Activated CD8-positive, alpha-beta T cell treated with anti-CD3 and anti-CD28 coated beads for 36 hours (primary cell): ENCODE results near the gene CRYBA2. TPM values are rescaled to one million over a fixed set of nuclear protein-coding genes. Genes with fewer than 3 reads are reported as not detected.

Experiments used
- ATAC-seq: fragments of 200-7000 bp; cut with Tn5 transposase; one replicate; pipeline ENCODE4 v1.10.0; 2021; ENCODE audit warnings: mild to moderate bottlenecking, moderate library complexity
- CTCF ChIA-PET: fragments of 350-600 bp; sonication (Branson Sonifier 250); formaldehyde crosslinking; loops from one replicate; lab custom pipeline; 2021; ENCODE audit warnings: antibody characterized with exemption; lab: Charles Lee
- POLR2A ChIA-PET: fragments of 350-600 bp; sonication (Branson Sonifier 250); formaldehyde crosslinking; loops from one replicate; lab custom pipeline; 2021; ENCODE audit warnings: antibody characterized with exemption; lab: Charles Lee
- DNase-seq: peaks from one replicate; pipeline ENCODE4 v3.0.0-alpha.2; 2020
- H3K27ac Mint-ChIP-seq: one replicate; pipeline ENCODE4 v1.8.0; 2021; ENCODE audit warnings: mild to moderate bottlenecking, mixed read lengths
- H3K27me3 Mint-ChIP-seq: one replicate; pipeline ENCODE4 v1.8.0; 2021; ENCODE audit warnings: mixed read lengths
- H3K36me3 Mint-ChIP-seq: one replicate; pipeline ENCODE4 v1.8.0; 2021; ENCODE audit warnings: low read depth, mixed read lengths
- H3K4me1 Mint-ChIP-seq: one replicate; pipeline ENCODE4 v1.8.0; 2021; ENCODE audit warnings: low read depth, mixed read lengths
- H3K4me3 Mint-ChIP-seq: one replicate; pipeline ENCODE4 v1.8.0; 2021; ENCODE audit warnings: mild to moderate bottlenecking, moderate library complexity, mixed read lengths
- H3K9me3 Mint-ChIP-seq: one replicate; pipeline ENCODE4 v1.8.0; 2021; ENCODE audit warnings: mixed read lengths
- CTCF ChIP-seq: fragments of 200-600 bp; IDR thresholded peaks from one replicate; pipeline ENCODE4 v1.8.0; 2022; ENCODE audit warnings: antibody characterized with exemption, mild to moderate bottlenecking
- intact Hi-C: fragments of 100-400 bp; cut with micrococcal nuclease; formaldehyde crosslinking; loops from one replicate; pipeline ENCODE4 v1.10.0; 2022
- total RNA-seq, 2 experiments: library from RNA; stranded (reverse); gene quantifications; one replicate each; pipeline ENCODE4 v1.2.3, GENCODE V29; 2021

The CRYBA2 gene
- total RNA-seq, 2 experiments from 2014 or later: not detected

GRCh38 chr2:219024059-219024458, 30.8 kb upstream of the CRYBA2 start:
- Mint-ChIP-seq H3K36me3 (no peaks in the 10 kb centered on the region), H3K9me3 (no peaks in the 10 kb centered on the region), H3K4me3 (no peak overlapping the region), H3K27ac (no peak overlapping the region), H3K4me1 (no peaks in the 10 kb centered on the region), H3K27me3 (no peaks in the 10 kb centered on the region)
- no peak for TF ChIP-seq CTCF
- ATAC-seq (no peak), DNase-seq (no peak)
- intact Hi-C loops: no loop called here
- POLR2A ChIA-PET: interaction anchor here (1.3 kb wide), 1 partner anchor 18 kb away, joined by 3 read pairs; no protein-coding TSS in a partner anchor
- CTCF ChIA-PET: interaction anchor here (4.4 kb wide), 1 partner anchor 43 kb away, joined by 16 read pairs; no protein-coding TSS in a partner anchor

- DNase-seq: no peak
- Mint-ChIP-seq H3K27me3 (no peaks in the 10 kb centered on the region), H3K4me3 (no peak overlapping the region), H3K36me3 (no peaks in the 10 kb centered on the region), H3K9me3 (no peaks in the 10 kb centered on the region), H3K27ac (no peak overlapping the region), H3K4me1 (no peaks in the 10 kb centered on the region)
- intact Hi-C loops: no loop called here
- ATAC-seq: no peak
- no peak for TF ChIP-seq CTCF
- ChIA-PET POLR2A (interaction anchor here (1.3 kb wide), 1 partner anchor 19 kb away, joined by 3 read pairs; no protein-coding TSS in a partner anchor), CTCF (no interaction called here)
Observed at GRCh38 chr2:219023045-219023605, 29.9 kb upstream of the CRYBA2 start.

- H3K27me3 Mint-ChIP-seq: peaks cover 2% of the 10 kb centered on the region
- H3K36me3 Mint-ChIP-seq: no peaks in the 10 kb centered on the region
- DNase-seq: no peak
- ChIA-PET CTCF (no interaction called here), POLR2A (no interaction called here)
- TF ChIP-seq CTCF: no peak
- intact Hi-C loops: no loop called here
- no peak overlapping the region for H3K4me3 Mint-ChIP-seq
- H3K9me3 Mint-ChIP-seq: no peaks in the 10 kb centered on the region
- no peak overlapping the region for H3K27ac Mint-ChIP-seq
- H3K4me1 Mint-ChIP-seq: no peaks in the 10 kb centered on the region
- no peak for ATAC-seq
Observed at GRCh38 chr2:219022616-219023015, 29.4 kb upstream of the CRYBA2 start.

- H3K4me3 Mint-ChIP-seq: no peak overlapping the region
- intact Hi-C loops: no loop called here
- no peaks in the 10 kb centered on the region for H3K36me3 Mint-ChIP-seq
- DNase-seq: no peak
- H3K27me3 Mint-ChIP-seq: peaks cover 2% of the 10 kb centered on the region
- H3K27ac Mint-ChIP-seq: no peak overlapping the region
- CTCF ChIA-PET: interaction anchor here (1.0 to 3.1 kb wide), 2 partner anchors 8 to 11 kb away, joined by 6 to 17 read pairs; no protein-coding TSS in a partner anchor
- TF ChIP-seq CTCF: no peak
- H3K4me1 Mint-ChIP-seq: no peaks in the 10 kb centered on the region
- POLR2A ChIA-PET: no interaction called here
- H3K9me3 Mint-ChIP-seq: no peaks in the 10 kb centered on the region
- ATAC-seq: no peak
Observed at GRCh38 chr2:219022041-219022440, 28.8 kb upstream of the CRYBA2 start.

- ATAC-seq: no peak
- H3K9me3 Mint-ChIP-seq: no peaks in the 10 kb centered on the region
- TF ChIP-seq CTCF: no peak
- no peak for DNase-seq
- no peaks in the 10 kb centered on the region for H3K4me1 Mint-ChIP-seq
- CTCF ChIA-PET: interaction anchor here (1.0 to 3.1 kb wide), 3 partner anchors 8 to 37 kb away, joined by 5 to 17 read pairs (median 6); no protein-coding TSS in a partner anchor
- H3K27ac Mint-ChIP-seq: no peak overlapping the region
- H3K27me3 Mint-ChIP-seq: peaks cover 2% of the 10 kb centered on the region
- no peak overlapping the region for H3K4me3 Mint-ChIP-seq
- intact Hi-C loops: no loop called here
- POLR2A ChIA-PET: no interaction called here
- H3K36me3 Mint-ChIP-seq: no peaks in the 10 kb centered on the region
Observed at GRCh38 chr2:219021591-219021990, 28.4 kb upstream of the CRYBA2 start.
